Astrocyte (in vitro differentiated cells and primary cell): ENCODE data around the gene CREB5. TPM values are rescaled to one million over a fixed set of nuclear protein-coding genes. Genes with fewer than 3 reads are reported as not detected.

Source experiments
- DNase-seq: peaks from one replicate; pipeline ENCODE4 v3.0.0-alpha.2; 2010; ENCODE audit warnings: low read depth
- FAIRE-seq: peaks from 2 replicates; lab custom pipeline; 2011; peaks lifted over from hg19 to GRCh38; lab: Jason Lieb, UNC
- H2AFZ ChIP-seq: 2 replicates; pipeline ENCODE4 v1.6.0; 2012; ENCODE audit warnings: low read depth, low read length, inconsistent platforms
- H3K27ac ChIP-seq: 2 replicates; pipeline ENCODE4 v1.5.1; 2011; ENCODE audit warnings: low read depth, low read length, inconsistent platforms
- H3K27me3 ChIP-seq: 2 replicates; pipeline ENCODE4 v1.6.0; 2011; ENCODE audit warnings: low read length, inconsistent platforms; ENCODE audit not compliant: insufficient read depth
- H3K36me3 ChIP-seq: 2 replicates; pipeline ENCODE4 v1.5.1; 2011; ENCODE audit warnings: low read length, inconsistent platforms; ENCODE audit not compliant: insufficient read depth
- H3K4me1 ChIP-seq: 2 replicates; pipeline ENCODE4 v1.5.1; 2011; ENCODE audit warnings: low read length, inconsistent platforms; ENCODE audit not compliant: insufficient read depth
- H3K4me2 ChIP-seq: 2 replicates; pipeline ENCODE4 v1.6.0; 2012; ENCODE audit warnings: low read length, inconsistent platforms
- H3K4me3 ChIP-seq: 2 replicates; pipeline ENCODE4 v1.5.1; 2011; ENCODE audit warnings: low read depth, mild to moderate bottlenecking, low read length, inconsistent platforms; ENCODE audit not compliant: insufficient read depth
- H3K79me2 ChIP-seq: 2 replicates; pipeline ENCODE4 v1.6.0; 2012; ENCODE audit warnings: mild to moderate bottlenecking, low read length, inconsistent platforms; ENCODE audit not compliant: insufficient read depth
- H3K9ac ChIP-seq: 2 replicates; pipeline ENCODE4 v1.6.0; 2012; ENCODE audit warnings: mild to moderate bottlenecking, low read length, inconsistent platforms
- H3K9me3 ChIP-seq: 2 replicates; pipeline ENCODE4 v1.5.1; 2012; ENCODE audit warnings: low read depth, mild to moderate bottlenecking, low read length, inconsistent platforms; ENCODE audit not compliant: insufficient read depth
- H4K20me1 ChIP-seq: 2 replicates; pipeline ENCODE4 v1.6.0; 2012; ENCODE audit warnings: low read length, inconsistent platforms; ENCODE audit not compliant: insufficient read depth
- H3K27ac Mint-ChIP-seq: one replicate; pipeline ENCODE4 v1.8.0; 2021; ENCODE audit warnings: mild to moderate bottlenecking, mixed read lengths; ENCODE audit not compliant: unreplicated experiment
- H3K27me3 Mint-ChIP-seq: one replicate; pipeline ENCODE4 v1.8.0; 2021; ENCODE audit warnings: low read depth, mixed read lengths; ENCODE audit not compliant: unreplicated experiment
- H3K36me3 Mint-ChIP-seq: one replicate; pipeline ENCODE4 v1.8.0; 2021; ENCODE audit warnings: low read depth, mixed read lengths; ENCODE audit not compliant: unreplicated experiment
- H3K4me1 Mint-ChIP-seq: one replicate; pipeline ENCODE4 v1.8.0; 2021; ENCODE audit warnings: low read depth, mixed read lengths; ENCODE audit not compliant: unreplicated experiment
- H3K4me3 Mint-ChIP-seq: one replicate; pipeline ENCODE4 v1.8.0; 2021; ENCODE audit warnings: mild to moderate bottlenecking, moderate library complexity, mixed read lengths; ENCODE audit not compliant: unreplicated experiment
- H3K9me3 Mint-ChIP-seq: one replicate; pipeline ENCODE4 v1.8.0; 2021; ENCODE audit warnings: mild to moderate bottlenecking, mixed read lengths; ENCODE audit not compliant: unreplicated experiment
- CTCF ChIP-seq: IDR thresholded peaks from 2 replicates; pipeline ENCODE4 v1.5.1; 2011; ENCODE audit warnings: low read depth, mild to moderate bottlenecking, inconsistent platforms, low read length, moderate library complexity; ENCODE audit not compliant: insufficient read depth
- EZH2 ChIP-seq: IDR thresholded peaks from 2 replicates; pipeline ENCODE4 v1.6.1; 2012; ENCODE audit warnings: mild to moderate bottlenecking, low read length, inconsistent platforms; ENCODE audit not compliant: insufficient read depth
- total RNA-seq: library from RNA; stranded (reverse); gene quantifications from 2 replicates; pipeline ENCODE4 v1.2.1, GENCODE V29; 2021

Gene CREB5
- total RNA-seq, 1 donor from 2014 or later, result 25.4 TPM

- Mint-ChIP-seq H3K9me3 (no peaks in the 10 kb centered on the region), H3K27me3 (no peaks in the 10 kb centered on the region), H3K4me3 (no peak overlapping the region), H3K4me1 (peaks cover 5% of the 10 kb centered on the region), H3K27ac (no peak overlapping the region), H3K36me3 (no peaks in the 10 kb centered on the region)
- no peak for DNase-seq
- Histone ChIP-seq H3K36me3 (no peaks in the 10 kb centered on the region), H2AFZ (no peak overlapping the region), H3K9me3 (no peaks in the 10 kb centered on the region), H3K4me1 (no peaks in the 10 kb centered on the region), H3K4me2 (no peak overlapping the region), H3K4me3 (no peak overlapping the region), H3K27me3 (no peaks in the 10 kb centered on the region), H3K9ac (no peak overlapping the region), H3K79me2 (no peaks in the 10 kb centered on the region), H4K20me1 (peaks cover 5% of the 10 kb centered on the region), H3K27ac (no peak overlapping the region)
- FAIRE-seq, result no peak
- no peak for TF ChIP-seq CTCF
- TF ChIP-seq EZH2, result no peak
These were observed 194.1 kb downstream of the CREB5 start for GRCh38 chr7:28606421-28606820.

- H3K27me3 ChIP-seq, result no peaks in the 10 kb centered on the region
- no peaks in the 10 kb centered on the region for H3K9me3 ChIP-seq
- H3K36me3 Mint-ChIP-seq, result peaks cover 3% of the 10 kb centered on the region
- no peaks in the 10 kb centered on the region for H3K36me3 ChIP-seq
- H3K79me2 ChIP-seq, result no peaks in the 10 kb centered on the region
- no peak overlapping the region for H3K9ac ChIP-seq
- TF ChIP-seq EZH2, result no peak
- TF ChIP-seq CTCF, result no peak
- FAIRE-seq (no peak), DNase-seq (no peak)
- H3K4me2 ChIP-seq, result no peak overlapping the region
- no peak overlapping the region for H3K27ac ChIP-seq
- H2AFZ ChIP-seq, result no peak overlapping the region
- no peak overlapping the region for H3K4me3 ChIP-seq
- no peak overlapping the region for H3K4me3 Mint-ChIP-seq
- peaks cover 5% of the 10 kb centered on the region for H4K20me1 ChIP-seq
- H3K9me3 Mint-ChIP-seq, result no peaks in the 10 kb centered on the region
- no peaks in the 10 kb centered on the region for H3K4me1 ChIP-seq
- no peak overlapping the region for H3K27ac Mint-ChIP-seq
- H3K4me1 Mint-ChIP-seq, result peaks cover 5% of the 10 kb centered on the region
- no peaks in the 10 kb centered on the region for H3K27me3 Mint-ChIP-seq
These were observed 195.5 kb downstream of the CREB5 start for GRCh38 chr7:28607855-28608193.

GRCh38 chr7:28608237-28608656 is 195.9 kb downstream of the CREB5 start:
- DNase-seq (no peak), FAIRE-seq (no peak)
- Mint-ChIP-seq H3K4me3 (no peak overlapping the region), H3K27ac (no peak overlapping the region), H3K36me3 (peaks cover 3% of the 10 kb centered on the region), H3K9me3 (no peaks in the 10 kb centered on the region), H3K27me3 (no peaks in the 10 kb centered on the region), H3K4me1 (peaks cover 5% of the 10 kb centered on the region)
- no peak overlapping the region for H2AFZ ChIP-seq
- H4K20me1 ChIP-seq, result peaks cover 5% of the 10 kb centered on the region
- no peaks in the 10 kb centered on the region for H3K27me3 ChIP-seq
- no peaks in the 10 kb centered on the region for H3K9me3 ChIP-seq
- TF ChIP-seq EZH2 (no peak), CTCF (no peak)
- no peaks in the 10 kb centered on the region for H3K79me2 ChIP-seq
- H3K9ac ChIP-seq, result no peak overlapping the region
- no peak overlapping the region for H3K27ac ChIP-seq
- no peaks in the 10 kb centered on the region for H3K36me3 ChIP-seq
- no peak overlapping the region for H3K4me3 ChIP-seq
- no peaks in the 10 kb centered on the region for H3K4me1 ChIP-seq
- no peak overlapping the region for H3K4me2 ChIP-seq
